CD14-positive monocyte (primary cell): Measurements from ENCODE around the gene ISCA1. TPM values are rescaled to one million over a fixed set of nuclear protein-coding genes. Genes with fewer than 3 reads are reported as not detected.

Experiments
- DNase-seq, 3 donors: peaks; one replicate each; pipeline ENCODE4 v3.0.0-alpha.2; 2011 to 2022
- H2AFZ ChIP-seq: 2 replicates; pipeline ENCODE4 v1.6.0; 2012; ENCODE audit warnings: mild to moderate bottlenecking, low read depth, low read length, inconsistent platforms; ENCODE audit not compliant: insufficient read depth, poor library complexity, severe bottlenecking
- H3K27ac ChIP-seq, 2 donors: 1 replicate in 1 of 2; 2 replicates in 1 of 2; pipeline ENCODE4 v1.5.1; 2012 to 2013; ENCODE audit warnings: low read length in 2 of 2, control low read depth in 1 of 2, inconsistent platforms in 1 of 2, low read depth in 1 of 2, mild to moderate bottlenecking in 1 of 2
- H3K27me3 ChIP-seq, 2 donors: one replicate each; pipeline versions ENCODE4 v1.6.0 to v1.6.1; 2011 to 2013; ENCODE audit warnings: low read length in 2 of 2; ENCODE audit not compliant: control insufficient read depth in 2 of 2, insufficient read depth in 2 of 2
- H3K36me3 ChIP-seq, 2 donors: replicated peaks in 1 of 2; 1 replicate in 1 of 2; 2 replicates in 1 of 2; pipeline versions ENCODE4 v1.5.1 to v1.6.1; 2012 to 2013; ENCODE audit warnings: low read length in 2 of 2, control low read depth in 1 of 2, inconsistent platforms in 1 of 2, mild to moderate bottlenecking in 1 of 2; ENCODE audit not compliant: insufficient read depth in 2 of 2, control insufficient read depth in 1 of 2
- H3K4me1 ChIP-seq, 2 donors: 1 replicate in 1 of 2; 2 replicates in 1 of 2; pipeline versions ENCODE4 v1.5.1 to v1.6.1; 2012 to 2013; ENCODE audit warnings: low read length in 2 of 2, control low read depth in 1 of 2, inconsistent platforms in 1 of 2, mild to moderate bottlenecking in 1 of 2, moderate library complexity in 1 of 2; ENCODE audit not compliant: insufficient read depth in 2 of 2, control insufficient read depth in 1 of 2
- H3K4me2 ChIP-seq: replicated peaks from 2 replicates; pipeline ENCODE3; 2012; ENCODE audit warnings: low read length, moderate library complexity, mild to moderate bottlenecking; ENCODE audit not compliant: poor library complexity, severe bottlenecking; ENCODE audit errors: extremely low read depth
- H3K4me3 ChIP-seq, 3 experiments: fragments of 200-600 bp in 1 of 3; sonication (generic) in 1 of 3; replicated peaks in 1 of 3; 1 replicate in 2 of 3; 2 replicates in 1 of 3; pipeline ENCODE4 v1.5.1; 2011 to 2013; ENCODE audit warnings: low read length in 3 of 3, mild to moderate bottlenecking in 3 of 3, control low read depth in 2 of 3, low read depth in 2 of 3, inconsistent platforms in 1 of 3, moderate library complexity in 1 of 3
- H3K79me2 ChIP-seq: 2 replicates; pipeline ENCODE4 v1.6.0; 2012; ENCODE audit warnings: mild to moderate bottlenecking, control low read depth, inconsistent platforms, low read length, moderate library complexity; ENCODE audit not compliant: insufficient read depth
- H3K9ac ChIP-seq: 2 replicates; pipeline ENCODE4 v1.6.0; 2017; ENCODE audit warnings: low read length, mild to moderate bottlenecking; ENCODE audit not compliant: insufficient read depth, poor library complexity, severe bottlenecking
- H3K9me3 ChIP-seq, 2 donors: replicated peaks in 1 of 2; 1 replicate in 1 of 2; 2 replicates in 1 of 2; pipeline versions ENCODE4 v1.5.1 to v1.6.1; 2012 to 2013; ENCODE audit warnings: low read length in 2 of 2, control low read depth in 1 of 2; ENCODE audit not compliant: control insufficient read depth in 1 of 2, insufficient read depth in 1 of 2
- H4K20me1 ChIP-seq: 2 replicates; pipeline ENCODE4 v1.6.0; 2012; ENCODE audit warnings: mild to moderate bottlenecking, low read length, control low read depth, moderate library complexity; ENCODE audit not compliant: insufficient read depth
- H3K27ac Mint-ChIP-seq, 7 donors: one replicate each; pipeline ENCODE4 v1.8.0; 2020; ENCODE audit warnings: mild to moderate bottlenecking in 7 of 7, mixed read lengths in 7 of 7, moderate library complexity in 6 of 7, inconsistent platforms in 2 of 7
- H3K27me3 Mint-ChIP-seq, 3 donors: one replicate each; pipeline ENCODE4 v1.8.0; 2021 to 2022; ENCODE audit warnings: low read depth in 3 of 3, mild to moderate bottlenecking in 3 of 3, mixed read lengths in 3 of 3, moderate library complexity in 3 of 3, inconsistent platforms in 1 of 3
- H3K36me3 Mint-ChIP-seq, 2 donors: one replicate each; pipeline ENCODE4 v1.8.0; 2020; ENCODE audit warnings: mixed read lengths in 2 of 2, inconsistent platforms in 1 of 2, mild to moderate bottlenecking in 1 of 2
- H3K4me1 Mint-ChIP-seq: one replicate; pipeline ENCODE4 v1.8.0; 2020; ENCODE audit warnings: mild to moderate bottlenecking, mixed read lengths
- H3K4me3 Mint-ChIP-seq, 2 donors: one replicate each; pipeline ENCODE4 v1.8.0; 2020; ENCODE audit warnings: mild to moderate bottlenecking in 2 of 2, mixed read lengths in 2 of 2, moderate library complexity in 1 of 2
- H3K9me3 Mint-ChIP-seq, 7 donors: one replicate each; pipeline ENCODE4 v1.8.0; 2020 to 2022; ENCODE audit warnings: mixed read lengths in 7 of 7, mild to moderate bottlenecking in 6 of 7, moderate library complexity in 6 of 7, inconsistent platforms in 2 of 7
- WGBS: methylation state at CpG from one replicate; pipeline ENCODE4 v1.1.5; 2013; ENCODE audit warnings: missing lambda C conversion rate; ENCODE audit not compliant: insufficient coverage; 5-methylcytosine and 5-hydroxymethylcytosine counted together
- intact Hi-C, 2 donors: fragments of 100-400 bp; cut with micrococcal nuclease; formaldehyde crosslinking; loops; one replicate each; pipeline versions ENCODE4 v1.15.0 to v1.15.1; 2023
- polyA plus RNA-seq, 3 donors: library from polyadenylated mRNA; depleted of rRNA in 1 of 3; unstranded in 2 of 3; stranded (reverse) in 1 of 3; fragments of 300-500 nt in 2 of 3; fragments of >200 nt in 1 of 3; fragmentation: Illumina TruSeq in 2 of 3; gene quantifications; 1 replicate in 2 of 3; 2 replicates in 1 of 3; pipeline ENCODE4 v1.2.3, GENCODE V29; 2012 to 2021
- TF ChIP-seq, protein P1 (sequence below): fragments of 200-600 bp; IDR thresholded peaks from one replicate; pipeline ENCODE4 v1.8.0; 2022; ENCODE audit warnings: antibody characterized with exemption, mild to moderate bottlenecking

The ISCA1 gene
- polyA plus RNA-seq, 3 donors, result 13.2 to 46.7 (median 36.9) TPM

DNA sequence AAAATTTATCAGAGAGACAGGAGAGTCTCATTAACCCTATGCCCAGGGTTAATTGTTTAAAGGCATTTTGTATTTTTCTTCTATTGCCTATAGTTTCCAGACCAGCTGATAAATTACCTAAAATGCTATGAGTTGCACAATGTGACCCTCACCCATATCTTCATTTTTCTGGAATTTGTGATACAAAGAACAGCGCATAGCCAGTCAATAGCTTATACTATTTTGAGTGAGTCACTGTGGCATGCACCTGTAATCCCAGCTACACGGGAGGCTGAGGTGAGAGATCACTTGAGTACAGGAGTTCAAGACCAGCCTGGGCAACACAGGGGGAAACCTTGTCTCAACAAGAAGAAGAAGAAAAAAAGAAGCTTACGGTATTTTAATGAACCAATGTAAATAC lies 25.7 kb downstream of the ISCA1 start:
- no peaks in the 10 kb centered on the region for H4K20me1 ChIP-seq
- peaks cover 10 to 16% of the 10 kb centered on the region in 2 donors for H3K9me3 ChIP-seq
- no peaks in the 10 kb centered on the region for H3K27me3 Mint-ChIP-seq
- TF ChIP-seq, protein P1, sequence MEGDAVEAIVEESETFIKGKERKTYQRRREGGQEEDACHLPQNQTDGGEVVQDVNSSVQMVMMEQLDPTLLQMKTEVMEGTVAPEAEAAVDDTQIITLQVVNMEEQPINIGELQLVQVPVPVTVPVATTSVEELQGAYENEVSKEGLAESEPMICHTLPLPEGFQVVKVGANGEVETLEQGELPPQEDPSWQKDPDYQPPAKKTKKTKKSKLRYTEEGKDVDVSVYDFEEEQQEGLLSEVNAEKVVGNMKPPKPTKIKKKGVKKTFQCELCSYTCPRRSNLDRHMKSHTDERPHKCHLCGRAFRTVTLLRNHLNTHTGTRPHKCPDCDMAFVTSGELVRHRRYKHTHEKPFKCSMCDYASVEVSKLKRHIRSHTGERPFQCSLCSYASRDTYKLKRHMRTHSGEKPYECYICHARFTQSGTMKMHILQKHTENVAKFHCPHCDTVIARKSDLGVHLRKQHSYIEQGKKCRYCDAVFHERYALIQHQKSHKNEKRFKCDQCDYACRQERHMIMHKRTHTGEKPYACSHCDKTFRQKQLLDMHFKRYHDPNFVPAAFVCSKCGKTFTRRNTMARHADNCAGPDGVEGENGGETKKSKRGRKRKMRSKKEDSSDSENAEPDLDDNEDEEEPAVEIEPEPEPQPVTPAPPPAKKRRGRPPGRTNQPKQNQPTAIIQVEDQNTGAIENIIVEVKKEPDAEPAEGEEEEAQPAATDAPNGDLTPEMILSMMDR, result no peak
- intact Hi-C loops, result no loop called here
- H3K27me3 ChIP-seq, result no peaks in the 10 kb centered on the region
- H3K4me3 Mint-ChIP-seq, result no peak overlapping the region
- H3K4me2 ChIP-seq, result no peak overlapping the region
- H3K4me1 ChIP-seq, result no peaks in the 10 kb centered on the region
- no peak overlapping the region for H3K27ac ChIP-seq
- 100% methylated on average over 2 of the region's 3 CpGs for WGBS
- no peaks in the 10 kb centered on the region for H3K4me1 Mint-ChIP-seq
- no peak overlapping the region for H3K27ac Mint-ChIP-seq
- no peak overlapping the region for H3K9ac ChIP-seq
- no peaks in the 10 kb centered on the region for H3K79me2 ChIP-seq
- peaks cover 6 to 22% (median 14%) of the 10 kb centered on the region in 7 donors for H3K9me3 Mint-ChIP-seq
- no peak for DNase-seq
- no peak overlapping the region for H3K4me3 ChIP-seq
- no peak overlapping the region for H2AFZ ChIP-seq
- H3K36me3 ChIP-seq, result no peaks in the 10 kb centered on the region
- H3K36me3 Mint-ChIP-seq, result no peaks in the 10 kb centered on the region

- intact Hi-C loops, result no loop called here
- H3K9me3 Mint-ChIP-seq, result peaks cover 6 to 27% (median 14%) of the 10 kb centered on the region in 7 donors
These were observed 28.8 kb downstream of the ISCA1 start for GRCh38 chr9:86253577-86253976.

More at GRCh38 chr9:86253577-86253976, 28.8 kb downstream of the ISCA1 start:
- no peak overlapping the region for H3K27ac Mint-ChIP-seq
- H3K27me3 ChIP-seq, result no peaks in the 10 kb centered on the region
- DNase-seq, result no peak
- no peaks in the 10 kb centered on the region for H3K36me3 ChIP-seq
- no peaks in the 10 kb centered on the region for H3K27me3 Mint-ChIP-seq
- no peak overlapping the region for H3K4me3 Mint-ChIP-seq
- H2AFZ ChIP-seq, result no peak overlapping the region
- no peaks in the 10 kb centered on the region for H4K20me1 ChIP-seq
- H3K27ac ChIP-seq, result no peak overlapping the region
- no peak overlapping the region for H3K4me3 ChIP-seq
- peaks cover 11 to 16% of the 10 kb centered on the region in 2 donors for H3K9me3 ChIP-seq
- H3K4me1 ChIP-seq, result no peaks in the 10 kb centered on the region
- no peaks in the 10 kb centered on the region for H3K79me2 ChIP-seq
- H3K4me1 Mint-ChIP-seq, result no peaks in the 10 kb centered on the region
- no peak overlapping the region for H3K9ac ChIP-seq
- 100% methylated on average over 2 of the region's 3 CpGs for WGBS
- TF ChIP-seq, protein P1, result no peak
- no peak overlapping the region for H3K4me2 ChIP-seq
- no peaks in the 10 kb centered on the region for H3K36me3 Mint-ChIP-seq
